ENCODE measurements around the gene RHOB.

DNA sequence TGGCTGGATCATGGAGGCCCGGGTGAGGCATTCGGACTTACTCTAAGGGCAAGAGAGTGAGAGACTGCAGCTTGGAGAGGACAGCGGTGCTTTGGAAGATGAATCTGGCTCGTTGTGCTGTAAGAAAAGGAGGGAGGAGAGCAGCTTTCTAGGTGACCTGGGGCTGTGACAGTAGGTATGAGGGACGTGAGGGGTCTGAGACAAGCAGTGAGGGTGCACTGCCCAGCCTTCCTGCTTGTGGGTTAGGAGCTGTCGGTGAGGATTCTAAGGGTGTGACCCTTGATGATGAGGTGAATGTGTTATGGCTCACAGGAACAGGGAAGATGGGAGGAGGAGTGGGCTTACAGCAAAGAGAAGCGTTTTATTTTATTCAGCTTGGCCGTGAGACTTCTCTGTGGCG lies 27.1 kb upstream of the RHOB start:
- TF ChIP-seq, protein P1, sequence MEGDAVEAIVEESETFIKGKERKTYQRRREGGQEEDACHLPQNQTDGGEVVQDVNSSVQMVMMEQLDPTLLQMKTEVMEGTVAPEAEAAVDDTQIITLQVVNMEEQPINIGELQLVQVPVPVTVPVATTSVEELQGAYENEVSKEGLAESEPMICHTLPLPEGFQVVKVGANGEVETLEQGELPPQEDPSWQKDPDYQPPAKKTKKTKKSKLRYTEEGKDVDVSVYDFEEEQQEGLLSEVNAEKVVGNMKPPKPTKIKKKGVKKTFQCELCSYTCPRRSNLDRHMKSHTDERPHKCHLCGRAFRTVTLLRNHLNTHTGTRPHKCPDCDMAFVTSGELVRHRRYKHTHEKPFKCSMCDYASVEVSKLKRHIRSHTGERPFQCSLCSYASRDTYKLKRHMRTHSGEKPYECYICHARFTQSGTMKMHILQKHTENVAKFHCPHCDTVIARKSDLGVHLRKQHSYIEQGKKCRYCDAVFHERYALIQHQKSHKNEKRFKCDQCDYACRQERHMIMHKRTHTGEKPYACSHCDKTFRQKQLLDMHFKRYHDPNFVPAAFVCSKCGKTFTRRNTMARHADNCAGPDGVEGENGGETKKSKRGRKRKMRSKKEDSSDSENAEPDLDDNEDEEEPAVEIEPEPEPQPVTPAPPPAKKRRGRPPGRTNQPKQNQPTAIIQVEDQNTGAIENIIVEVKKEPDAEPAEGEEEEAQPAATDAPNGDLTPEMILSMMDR (IDR thresholded peaks at IDR 0.05; ENCODE audit: low read depth, low read length): no peak
- no peak for TF ChIP-seq POLR2A (IDR thresholded peaks at IDR 0.05; ENCODE audit: extremely low read depth, insufficient read length)
